ENCODE data around the gene RSAD2. TPM values are rescaled to one million over a fixed set of nuclear protein-coding genes. Genes with fewer than 3 reads are reported as not detected.

Gene RSAD2
- total and polyA plus RNA-seq, 2 of the 4 experiments (the other 2 are of a cell fraction), result not detected

DNA sequence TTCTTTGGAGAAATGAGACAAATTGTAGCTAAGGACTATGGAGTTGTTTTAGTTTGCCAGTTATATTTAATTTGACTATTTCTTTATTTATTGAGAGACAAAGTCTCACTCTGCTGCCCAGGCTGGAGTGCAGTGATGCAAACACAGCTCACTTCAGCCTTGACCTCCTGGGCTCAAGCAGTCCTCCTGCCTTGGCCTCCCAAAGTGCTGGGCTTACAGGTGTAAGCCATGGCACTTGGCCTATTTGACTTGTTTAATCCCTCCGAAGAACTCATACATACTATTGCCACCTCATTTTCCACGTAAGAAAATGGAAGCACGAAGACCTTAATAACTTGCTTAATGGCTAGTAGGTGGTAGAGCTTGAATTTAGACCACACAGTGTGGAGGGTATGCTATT is 38.6 kb downstream of the RSAD2 start:
- H2BK20ac ChIP-seq (ENCODE audit: low read depth, low read length), result no peak overlapping the region
- ATAC-seq (ENCODE audit: low read depth) (no peak), DNase-seq (no peak)
- H3K9ac ChIP-seq (ENCODE audit: low read depth, low read length), result no peak overlapping the region
- POLR2A ChIA-PET (ENCODE audit: unreplicated experiment), result interaction anchor here (0.6 kb wide), 1 partner anchor 36 kb away, joined by 4 read pairs; no protein-coding TSS in a partner anchor
- in situ Hi-C loops (cut with MboI; ENCODE audit: low sequenced_read_pairs) (no loop called here), intact Hi-C loops (cut with micrococcal nuclease) (loop anchor here (5.0 kb wide), 1 partner anchor 126 kb away; no protein-coding TSS in a partner anchor), dilution Hi-C loops (cut with HindIII; ENCODE audit: low sequenced_read_pairs, unreplicated experiment) (no loop called here)
- H4K91ac ChIP-seq (ENCODE audit: insufficient read depth, low read depth, low read length), result no peak overlapping the region
- H3K4me3 ChIP-seq (ENCODE audit: insufficient read depth, low read depth, low read length), result no peak overlapping the region
- WGBS, 2 experiments (ENCODE audit: extremely low coverage in 2 of 2, insufficient read length in 1 of 2), result no CpG with 5 or more reads among the region's 3 CpGs
- H3K4ac ChIP-seq (ENCODE audit: low read depth, low read length), result no peak overlapping the region
- H3K23ac ChIP-seq (ENCODE audit: low read depth, low read length), result no peak overlapping the region
- no peak overlapping the region for H2BK5ac ChIP-seq (ENCODE audit: low read depth, low read length, poor library complexity, severe bottlenecking)
- peaks cover 13% of the 10 kb centered on the region for H3K27me3 ChIP-seq (ENCODE audit: control insufficient read depth, insufficient read depth, low read length)
- CTCF ChIA-PET, result interaction anchor here (0.6 to 1.2 kb wide), 4 partner anchors 10 to 127 kb away, joined by 3 read pairs; no protein-coding TSS in a partner anchor
- no peaks in the 10 kb centered on the region for H4K20me1 ChIP-seq (ENCODE audit: insufficient read depth, low read length)
- H3K9me3 ChIP-seq (ENCODE audit: control insufficient read depth, insufficient read depth, low read length), result peaks cover 4% of the 10 kb centered on the region; the same call in 1 of the 2 replicates
- no peak overlapping the region for H4K8ac ChIP-seq (ENCODE audit: low read depth in 2 of 2, low read length in 2 of 2)
- H3K27ac ChIP-seq (ENCODE audit: insufficient read depth, low read length), result no peak overlapping the region
- no peak overlapping the region for H3K14ac ChIP-seq (replicated peaks; ENCODE audit: low read depth, low read length)
- no peak overlapping the region for H2BK15ac ChIP-seq (ENCODE audit: low read depth, low read length)
- no TSS peak for BruUV-seq (replicated peaks)
- H3K4me1 ChIP-seq (ENCODE audit: control insufficient read depth, insufficient read depth, low read length), result no peaks in the 10 kb centered on the region
- no peaks in the 10 kb centered on the region for H3K79me1 ChIP-seq (ENCODE audit: low read depth in 1 of 2, low read length in 2 of 2)
- no peak overlapping the region for H2AK9ac ChIP-seq (replicated peaks; ENCODE audit: low read depth, low read length, poor library complexity)
- H2BK120ac ChIP-seq (ENCODE audit: low read depth, low read length), result no peak overlapping the region
- no peak for TF ChIP-seq NFE2L2 (IDR thresholded peaks at IDR 0.05; ENCODE audit: low read depth, low read length)
- no peak for TF ChIP-seq MAZ (IDR thresholded peaks at IDR 0.05; ENCODE audit: borderline replicate concordance, low read depth, low read length)
- TF ChIP-seq MAFK (IDR thresholded peaks at IDR 0.05; ENCODE audit: low read depth, low read length), result no peak
- TF ChIP-seq USF2 (IDR thresholded peaks at IDR 0.05; ENCODE audit: low read depth, low read length), result no peak
- TF ChIP-seq, protein P1, sequence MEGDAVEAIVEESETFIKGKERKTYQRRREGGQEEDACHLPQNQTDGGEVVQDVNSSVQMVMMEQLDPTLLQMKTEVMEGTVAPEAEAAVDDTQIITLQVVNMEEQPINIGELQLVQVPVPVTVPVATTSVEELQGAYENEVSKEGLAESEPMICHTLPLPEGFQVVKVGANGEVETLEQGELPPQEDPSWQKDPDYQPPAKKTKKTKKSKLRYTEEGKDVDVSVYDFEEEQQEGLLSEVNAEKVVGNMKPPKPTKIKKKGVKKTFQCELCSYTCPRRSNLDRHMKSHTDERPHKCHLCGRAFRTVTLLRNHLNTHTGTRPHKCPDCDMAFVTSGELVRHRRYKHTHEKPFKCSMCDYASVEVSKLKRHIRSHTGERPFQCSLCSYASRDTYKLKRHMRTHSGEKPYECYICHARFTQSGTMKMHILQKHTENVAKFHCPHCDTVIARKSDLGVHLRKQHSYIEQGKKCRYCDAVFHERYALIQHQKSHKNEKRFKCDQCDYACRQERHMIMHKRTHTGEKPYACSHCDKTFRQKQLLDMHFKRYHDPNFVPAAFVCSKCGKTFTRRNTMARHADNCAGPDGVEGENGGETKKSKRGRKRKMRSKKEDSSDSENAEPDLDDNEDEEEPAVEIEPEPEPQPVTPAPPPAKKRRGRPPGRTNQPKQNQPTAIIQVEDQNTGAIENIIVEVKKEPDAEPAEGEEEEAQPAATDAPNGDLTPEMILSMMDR (conservative IDR thresholded peaks at IDR 0.05; ENCODE audit: low read depth, low read length), result no peak
- no peak for TF ChIP-seq BHLHE40 (IDR thresholded peaks at IDR 0.05; ENCODE audit: low read depth, low read length)
- no peak for TF ChIP-seq CEBPB (IDR thresholded peaks at IDR 0.05; ENCODE audit: low read depth, low read length)
- TF ChIP-seq, protein P2, sequence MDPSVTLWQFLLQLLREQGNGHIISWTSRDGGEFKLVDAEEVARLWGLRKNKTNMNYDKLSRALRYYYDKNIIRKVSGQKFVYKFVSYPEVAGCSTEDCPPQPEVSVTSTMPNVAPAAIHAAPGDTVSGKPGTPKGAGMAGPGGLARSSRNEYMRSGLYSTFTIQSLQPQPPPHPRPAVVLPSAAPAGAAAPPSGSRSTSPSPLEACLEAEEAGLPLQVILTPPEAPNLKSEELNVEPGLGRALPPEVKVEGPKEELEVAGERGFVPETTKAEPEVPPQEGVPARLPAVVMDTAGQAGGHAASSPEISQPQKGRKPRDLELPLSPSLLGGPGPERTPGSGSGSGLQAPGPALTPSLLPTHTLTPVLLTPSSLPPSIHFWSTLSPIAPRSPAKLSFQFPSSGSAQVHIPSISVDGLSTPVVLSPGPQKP (IDR thresholded peaks at IDR 0.05; ENCODE audit: borderline replicate concordance, low read depth, low read length), result no peak
- no peak for TF ChIP-seq MXI1 (IDR thresholded peaks at IDR 0.05; ENCODE audit: borderline replicate concordance, low read depth, low read length)
- no peak for TF ChIP-seq POLR2A (IDR thresholded peaks at IDR 0.05; ENCODE audit: low read depth, low read length)
- TF ChIP-seq SMC3 (IDR thresholded peaks at IDR 0.05; ENCODE audit: low read depth, low read length), result no peak
- TF ChIP-seq RAD21 (IDR thresholded peaks at IDR 0.05; ENCODE audit: low read length), result no peak
- TF ChIP-seq RFX5 (IDR thresholded peaks at IDR 0.05; ENCODE audit: low read depth, low read length), result no peak
- no peak for TF ChIP-seq FOS (IDR thresholded peaks at IDR 0.05; ENCODE audit: low read depth, low read length)
- no peak for TF ChIP-seq CHD1 (IDR thresholded peaks at IDR 0.05; ENCODE audit: low read depth, low read length)
- no peak for TF ChIP-seq RCOR1 (IDR thresholded peaks at IDR 0.05; ENCODE audit: insufficient replicate concordance, low read length)
- H3K4me2 ChIP-seq (ENCODE audit: low read depth, low read length), result no peak overlapping the region
- no peak overlapping the region for H2AFZ ChIP-seq (replicated peaks; ENCODE audit: low read length, poor library complexity)
- no peak overlapping the region for H3K56ac ChIP-seq (ENCODE audit: extremely low read depth, insufficient read depth, low read length)
- no peak overlapping the region for H4K5ac ChIP-seq (ENCODE audit: low read depth, low read length)
- no peaks in the 10 kb centered on the region for H3K9me1 ChIP-seq (ENCODE audit: insufficient read depth, low read length)
- no peak overlapping the region for H3K18ac ChIP-seq (ENCODE audit: low read depth, low read length)
- no peaks in the 10 kb centered on the region for H3K36me3 ChIP-seq (ENCODE audit: control insufficient read depth, insufficient read depth, low read length)
- H2AK5ac ChIP-seq (ENCODE audit: low read depth, low read length), result no peak overlapping the region

Data from IMR-90 (cell line).